Measurements from ENCODE around the gene BCL2L12. TPM values are rescaled to one million over a fixed set of nuclear protein-coding genes. Genes with fewer than 3 reads are reported as not detected.

The BCL2L12 gene
- total RNA-seq, 4 donors from 2014 or later, result 4.7 to 8.1 (median 7.2) TPM

DNA sequence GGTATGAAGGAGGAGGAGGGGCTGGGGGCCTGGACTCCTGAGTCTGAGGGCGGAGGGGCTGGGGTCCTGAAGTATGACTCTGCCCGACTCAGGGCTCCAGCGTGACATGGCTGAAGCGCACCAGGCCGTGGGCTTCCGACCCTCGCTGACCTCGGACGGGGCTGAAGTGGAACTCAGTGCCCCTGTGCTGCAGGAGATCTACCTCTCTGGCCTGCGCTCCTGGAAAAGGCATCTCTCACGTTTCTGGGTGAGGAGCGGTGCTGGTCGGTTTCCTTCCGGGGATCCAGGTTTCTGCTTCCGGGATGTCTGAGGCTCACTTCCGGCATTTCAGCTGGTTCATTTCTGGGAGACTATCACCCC is 26.4 kb downstream of the BCL2L12 start:
- TF ChIP-seq, protein P1, sequence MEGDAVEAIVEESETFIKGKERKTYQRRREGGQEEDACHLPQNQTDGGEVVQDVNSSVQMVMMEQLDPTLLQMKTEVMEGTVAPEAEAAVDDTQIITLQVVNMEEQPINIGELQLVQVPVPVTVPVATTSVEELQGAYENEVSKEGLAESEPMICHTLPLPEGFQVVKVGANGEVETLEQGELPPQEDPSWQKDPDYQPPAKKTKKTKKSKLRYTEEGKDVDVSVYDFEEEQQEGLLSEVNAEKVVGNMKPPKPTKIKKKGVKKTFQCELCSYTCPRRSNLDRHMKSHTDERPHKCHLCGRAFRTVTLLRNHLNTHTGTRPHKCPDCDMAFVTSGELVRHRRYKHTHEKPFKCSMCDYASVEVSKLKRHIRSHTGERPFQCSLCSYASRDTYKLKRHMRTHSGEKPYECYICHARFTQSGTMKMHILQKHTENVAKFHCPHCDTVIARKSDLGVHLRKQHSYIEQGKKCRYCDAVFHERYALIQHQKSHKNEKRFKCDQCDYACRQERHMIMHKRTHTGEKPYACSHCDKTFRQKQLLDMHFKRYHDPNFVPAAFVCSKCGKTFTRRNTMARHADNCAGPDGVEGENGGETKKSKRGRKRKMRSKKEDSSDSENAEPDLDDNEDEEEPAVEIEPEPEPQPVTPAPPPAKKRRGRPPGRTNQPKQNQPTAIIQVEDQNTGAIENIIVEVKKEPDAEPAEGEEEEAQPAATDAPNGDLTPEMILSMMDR (IDR thresholded peaks at IDR 0.05), result no peak
- no peak for TF ChIP-seq POLR2A (IDR thresholded peaks at IDR 0.05)
- Histone ChIP-seq H3K27me3 (no peaks in the 10 kb centered on the region), H3K27ac (no peak overlapping the region), H3K9me3 (no peaks in the 10 kb centered on the region), H3K4me3 (replicated peaks in 1 of 3) (no peak overlapping the region), H3K4me1 (peaks cover 4 to 17% of the 10 kb centered on the region in 2 donors), H3K36me3 (peaks cover 0 to 7% of the 10 kb centered on the region in 2 donors)
- intact Hi-C loops (cut with DNase I), result no loop called here
- DNase-seq, result no peak
- WGBS, 2 donors, result 62 to 66% methylated on average over 9 to 11 of the region's 16 CpGs

DNA sequence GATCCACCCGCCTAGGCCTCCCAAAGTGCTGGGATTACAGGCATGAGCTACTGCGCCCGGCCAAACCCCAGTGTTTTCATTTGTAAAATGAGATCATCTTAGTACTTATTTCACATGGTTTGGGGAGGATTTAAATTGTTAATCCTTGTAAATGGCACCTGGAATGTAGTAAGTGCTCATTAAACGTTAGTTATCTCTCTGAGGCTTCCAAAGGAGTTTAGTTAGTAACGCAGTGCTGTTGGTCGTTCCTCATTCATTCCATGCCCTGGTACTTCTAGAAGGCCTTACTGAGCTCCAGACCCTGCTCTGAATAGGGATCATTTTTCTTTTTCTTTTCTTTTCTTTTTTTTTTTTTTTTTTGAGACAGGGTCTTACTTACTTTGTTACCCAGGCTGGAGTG is 30.4 kb downstream of the BCL2L12 start:
- H3K36me3 ChIP-seq, result no peaks in the 10 kb centered on the region
- no peak overlapping the region for H3K4me3 ChIP-seq (replicated peaks in 1 of 3)
- H3K4me1 ChIP-seq, result peaks cover 0 to 2% of the 10 kb centered on the region in 2 donors
- intact Hi-C loops (cut with DNase I), result no loop called here
- whole genome bisulfite sequencing, 2 donors, result 88 to 91% methylated on average over 6 of the region's 6 CpGs
- TF ChIP-seq, protein P1 (IDR thresholded peaks at IDR 0.05), result no peak
- no peak for DNase-seq
- H3K27ac ChIP-seq, result no peak overlapping the region
- no peaks in the 10 kb centered on the region for H3K9me3 ChIP-seq
- H3K27me3 ChIP-seq, result no peaks in the 10 kb centered on the region

GRCh38 chr19:49696865-49697264 is 31.1 kb downstream of the BCL2L12 start:
- 97 to 98% methylated on average over 7 of the region's 7 CpGs for WGBS, 2 donors
- intact Hi-C loops (cut with DNase I), result no loop called here
- no peak for TF ChIP-seq POLR2A (IDR thresholded peaks at IDR 0.05)
- TF ChIP-seq, protein P1 (IDR thresholded peaks at IDR 0.05), result no peak

DNA sequence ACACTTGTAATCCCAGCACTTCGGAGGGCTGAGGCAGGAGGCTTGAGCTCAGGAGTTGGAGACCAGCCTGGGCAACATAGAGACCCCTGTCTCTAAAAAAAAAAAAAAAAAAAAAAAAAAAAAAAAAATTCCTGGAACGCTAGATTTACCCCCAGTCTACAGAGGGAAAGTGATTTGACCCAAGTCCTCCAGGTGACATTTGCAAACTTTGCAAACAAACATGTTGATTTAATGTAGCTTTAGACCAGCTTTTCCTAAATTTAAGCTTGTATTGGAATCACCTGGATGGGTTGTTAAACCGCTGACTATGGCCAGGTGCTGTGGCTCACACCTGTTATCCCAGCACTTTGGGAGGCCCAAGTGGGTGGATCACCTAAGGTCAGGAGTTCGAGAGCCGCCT is 33.6 kb downstream of the BCL2L12 start:
- Histone ChIP-seq H3K27ac (no peak overlapping the region), H3K36me3 (no peaks in the 10 kb centered on the region), H3K9me3 (no peaks in the 10 kb centered on the region), H3K27me3 (no peaks in the 10 kb centered on the region), H3K4me3 (replicated peaks in 1 of 3) (no peak overlapping the region), H3K4me1 (no peaks in the 10 kb centered on the region)
- DNase-seq, result no peak
- intact Hi-C loops (cut with DNase I), result no loop called here
- 91 to 93% methylated on average over 5 of the region's 5 CpGs for WGBS, 2 donors
- no peak for TF ChIP-seq POLR2A (IDR thresholded peaks at IDR 0.05)
- TF ChIP-seq, protein P1 (IDR thresholded peaks at IDR 0.05), result no peak

More at GRCh38 chr19:49696865-49697264, 31.1 kb downstream of the BCL2L12 start:
- H3K36me3 ChIP-seq, result no peaks in the 10 kb centered on the region
- no peak overlapping the region for H3K4me3 ChIP-seq (replicated peaks in 1 of 3)
- H3K27ac ChIP-seq, result no peak overlapping the region
- H3K4me1 ChIP-seq, result no peaks in the 10 kb centered on the region
- no peak for DNase-seq
- no peaks in the 10 kb centered on the region for H3K27me3 ChIP-seq
- H3K9me3 ChIP-seq, result no peaks in the 10 kb centered on the region

- no peak overlapping the region for H3K27ac ChIP-seq
- no peaks in the 10 kb centered on the region for H3K9me3 ChIP-seq
- TF ChIP-seq, protein P1 (IDR thresholded peaks at IDR 0.05), result no peak
- no peak for TF ChIP-seq POLR2A (IDR thresholded peaks at IDR 0.05)
- intact Hi-C loops (cut with DNase I), result no loop called here
- H3K4me1 ChIP-seq, result no peaks in the 10 kb centered on the region
- no peaks in the 10 kb centered on the region for H3K36me3 ChIP-seq
- H3K4me3 ChIP-seq (replicated peaks in 1 of 3), result no peak overlapping the region
- no peaks in the 10 kb centered on the region for H3K27me3 ChIP-seq
- no peak for DNase-seq
- 49 to 55% methylated on average over 8 to 11 of the region's 11 CpGs for WGBS, 2 donors
Measured at GRCh38 chr19:49700563-49700962, 34.8 kb downstream of the BCL2L12 start.
